ENCODE results near the gene LUZP2. TPM values are rescaled to one million over a fixed set of nuclear protein-coding genes. Genes with fewer than 3 reads are reported as not detected.
"Not testable (repeated sequence)": the region's sequence is repeated elsewhere in the genome, so short reads cannot be mapped to it uniquely, and the experiment has no call there.

LUZP2 gene
- polyA plus RNA-seq, 1 donor: 0.65 TPM

GRCh38 chr11:24900514-24900913, 403.7 kb downstream of the LUZP2 start:
- no peak for DNase-seq (ENCODE audit: low read depth)

GRCh38 chr11:24900960-24901549, 404.2 kb downstream of the LUZP2 start:
- no peak for DNase-seq (ENCODE audit: low read depth)

DNA sequence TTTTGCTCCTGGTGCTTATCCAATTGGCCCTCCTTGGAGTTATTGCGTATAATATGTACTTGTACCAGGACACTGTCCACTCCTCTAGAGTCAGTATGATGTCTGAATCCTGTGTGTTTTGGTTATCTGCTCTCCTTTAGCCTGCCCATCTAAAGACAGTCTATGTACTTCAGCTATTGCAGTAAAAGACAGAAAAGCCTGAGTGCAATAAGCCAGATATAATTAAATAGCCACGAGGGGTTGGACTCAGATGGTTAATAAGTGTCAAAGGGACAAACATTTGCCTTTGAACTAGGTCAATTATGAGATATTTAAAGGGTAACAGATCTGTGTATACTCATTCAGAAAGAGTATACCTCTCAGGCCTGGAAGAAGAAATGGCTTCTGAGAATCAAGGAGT, 406.7 kb downstream of the LUZP2 start:
- no peak for DNase-seq (ENCODE audit: low read depth)

GRCh38 chr11:24925091-24925490, 428.2 kb downstream of the LUZP2 start:
- DNase-seq (ENCODE audit: low read depth): no peak

- no peak for DNase-seq (ENCODE audit: low read depth)
These were observed 435.5 kb downstream of the LUZP2 start for GRCh38 chr11:24932110-24933000.

GRCh38 chr11:24934733-24935439, 438.0 kb downstream of the LUZP2 start:
- DNase-seq (ENCODE audit: low read depth): no peak

DNA sequence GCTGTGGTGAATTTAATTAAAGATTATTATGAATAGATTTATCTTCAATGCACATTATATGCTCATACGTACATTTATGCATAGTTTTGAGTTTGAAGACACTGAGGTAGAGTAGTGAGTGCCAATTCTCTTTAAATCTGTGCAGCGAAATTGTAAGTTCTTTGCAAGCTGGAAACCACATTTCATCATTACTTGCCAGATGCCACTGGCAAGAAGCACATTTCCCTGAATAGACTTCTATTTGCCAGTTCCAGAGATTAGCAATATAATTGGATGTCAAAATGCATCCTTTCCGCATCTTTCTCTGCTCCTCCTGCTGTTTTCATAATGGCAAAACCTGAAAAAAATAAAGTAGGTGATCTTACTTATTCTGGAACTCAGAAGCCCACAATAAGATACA, 448.0 kb downstream of the LUZP2 start:
- DNase-seq (ENCODE audit: low read depth): no peak

DNA sequence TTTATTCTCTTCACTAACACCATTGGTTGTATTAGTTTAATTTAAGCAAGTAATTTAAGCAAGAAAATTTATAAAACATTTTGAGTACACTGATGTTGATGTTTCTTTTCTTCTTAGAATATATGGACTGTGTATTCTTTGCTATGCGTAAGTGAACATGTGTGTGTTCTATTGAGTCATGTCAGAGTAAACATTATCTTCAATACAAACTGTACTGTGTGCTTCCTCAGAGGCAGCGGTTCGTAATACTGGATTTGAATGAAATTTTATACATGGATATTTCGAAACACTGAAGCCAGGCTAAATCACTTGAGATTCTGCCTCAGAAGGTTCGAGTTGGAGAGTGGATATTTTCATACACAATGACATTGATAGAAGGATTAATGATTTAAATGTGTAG, 452.6 kb downstream of the LUZP2 start:
- DNase-seq (ENCODE audit: low read depth): no peak

- DNase-seq (ENCODE audit: low read depth): no peak
These were observed 467.0 kb downstream of the LUZP2 start for GRCh38 chr11:24963852-24964251.

DNA sequence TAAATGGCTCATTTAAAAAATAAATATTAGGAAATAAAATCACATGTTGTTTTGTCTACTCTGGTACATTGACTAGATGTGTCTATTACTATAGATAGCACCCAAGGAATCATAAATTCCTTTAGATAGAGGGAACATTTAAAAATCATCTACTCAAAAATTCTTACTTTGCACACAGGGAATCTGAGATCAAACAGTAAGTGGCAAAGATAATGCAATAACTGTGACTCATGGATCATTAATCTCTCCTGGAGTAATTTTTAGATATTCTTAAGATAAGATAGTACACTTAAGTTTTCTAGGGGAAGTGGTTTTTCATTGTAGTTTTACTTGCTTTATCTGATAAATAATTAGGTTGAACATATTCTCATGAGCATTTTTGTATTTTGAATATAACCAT, 468.9 kb downstream of the LUZP2 start:
- DNase-seq (ENCODE audit: low read depth): no peak

- DNase-seq (ENCODE audit: low read depth): not testable (repeated sequence)
These were observed 497.1 kb downstream of the LUZP2 start for GRCh38 chr11:24993903-24994302.

GRCh38 chr11:24999929-25000328, 503.1 kb downstream of the LUZP2 start:
- DNase-seq (ENCODE audit: low read depth): not testable (repeated sequence)

- no peak for DNase-seq (ENCODE audit: low read depth)
These were observed 540.6 kb downstream of the LUZP2 start for GRCh38 chr11:25037431-25037830.

GRCh38 chr11:25038131-25038530, 541.3 kb downstream of the LUZP2 start:
- no peak for DNase-seq (ENCODE audit: low read depth)

- DNase-seq (ENCODE audit: low read depth): no peak
These were observed 542.3 kb downstream of the LUZP2 start for GRCh38 chr11:25039165-25039564.

DNA sequence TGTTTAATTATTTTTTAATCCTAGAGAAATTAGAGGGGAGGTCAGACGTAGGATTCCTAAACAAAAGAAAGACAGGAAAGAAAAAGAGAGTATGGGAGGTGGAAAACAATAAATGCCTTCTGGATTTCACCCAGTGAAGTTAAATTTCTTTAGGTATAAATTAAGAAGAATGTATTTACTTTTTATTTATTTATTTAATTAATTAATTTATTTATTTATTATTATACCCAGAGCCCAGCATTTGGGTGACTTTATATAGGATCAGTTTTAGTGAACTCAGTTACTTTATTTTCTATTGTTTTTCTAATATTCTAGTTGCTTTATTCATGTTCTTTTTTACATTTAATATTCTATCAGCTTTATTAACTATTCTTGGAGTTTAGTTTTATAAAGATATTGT, 551.8 kb downstream of the LUZP2 start:
- no peak for DNase-seq (ENCODE audit: low read depth)

- DNase-seq (ENCODE audit: low read depth): no peak
These were observed 556.0 kb downstream of the LUZP2 start for GRCh38 chr11:25052844-25053243.

- no peak for DNase-seq (ENCODE audit: low read depth)
These were observed 561.0 kb downstream of the LUZP2 start for GRCh38 chr11:25057861-25058260.

DNA sequence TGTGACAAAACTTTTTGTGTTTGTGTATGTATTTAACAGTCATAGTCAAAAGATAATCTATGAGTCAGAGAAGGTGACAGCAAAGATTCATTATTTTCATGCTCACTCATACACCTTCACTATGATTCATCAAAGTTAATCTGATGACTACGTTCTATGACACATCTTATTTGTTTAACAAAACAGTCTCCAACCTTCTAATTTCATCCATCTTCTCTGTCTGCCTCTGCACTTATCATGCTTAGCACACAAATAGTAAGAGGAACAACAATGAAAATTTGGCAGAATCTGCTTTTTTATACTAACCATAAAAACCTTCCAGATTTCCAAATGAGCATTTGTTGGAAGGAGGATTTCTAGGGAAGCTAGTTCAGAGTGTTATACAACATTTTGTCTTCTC, 568.9 kb downstream of the LUZP2 start:
- no peak for DNase-seq (ENCODE audit: low read depth)

DNA sequence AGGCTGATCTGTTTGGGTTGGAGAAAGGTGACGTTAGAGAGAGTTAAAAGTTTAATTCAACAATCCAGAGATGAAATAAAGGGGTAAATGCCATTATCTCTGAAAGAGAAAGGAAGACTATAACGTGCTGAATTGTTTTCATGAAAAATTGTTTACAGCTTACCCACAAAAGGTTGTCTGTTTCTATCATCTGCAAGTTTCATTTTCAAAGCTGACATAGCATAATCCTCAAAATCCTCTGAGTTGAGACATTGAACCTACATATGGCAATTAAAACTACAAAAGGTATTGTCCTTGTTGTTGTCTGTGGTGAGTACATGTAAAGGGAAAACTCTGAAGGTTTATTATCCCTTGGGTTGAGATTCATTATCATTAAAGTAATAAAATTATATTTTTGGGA, 569.9 kb downstream of the LUZP2 start:
- no peak for DNase-seq (ENCODE audit: low read depth)

DNA sequence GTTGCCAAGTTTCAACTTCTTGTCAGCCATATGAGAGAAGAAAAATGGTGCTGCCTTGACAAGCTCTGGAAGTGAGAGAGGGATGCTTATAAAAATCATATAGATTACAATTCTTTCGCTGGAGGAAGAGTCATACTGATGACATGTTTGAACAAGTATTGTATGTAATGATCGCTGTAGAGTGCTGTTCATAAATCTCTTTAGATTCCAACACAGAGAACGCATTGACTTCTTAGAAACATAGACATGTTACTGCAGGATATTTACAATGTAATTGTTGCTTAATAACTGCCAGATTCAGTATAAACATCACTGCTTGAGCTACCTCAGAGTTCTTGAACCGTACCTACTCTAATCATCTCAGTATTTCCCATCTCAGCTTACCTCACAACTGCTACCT, 571.6 kb downstream of the LUZP2 start:
- DNase-seq (ENCODE audit: low read depth): no peak

DNA sequence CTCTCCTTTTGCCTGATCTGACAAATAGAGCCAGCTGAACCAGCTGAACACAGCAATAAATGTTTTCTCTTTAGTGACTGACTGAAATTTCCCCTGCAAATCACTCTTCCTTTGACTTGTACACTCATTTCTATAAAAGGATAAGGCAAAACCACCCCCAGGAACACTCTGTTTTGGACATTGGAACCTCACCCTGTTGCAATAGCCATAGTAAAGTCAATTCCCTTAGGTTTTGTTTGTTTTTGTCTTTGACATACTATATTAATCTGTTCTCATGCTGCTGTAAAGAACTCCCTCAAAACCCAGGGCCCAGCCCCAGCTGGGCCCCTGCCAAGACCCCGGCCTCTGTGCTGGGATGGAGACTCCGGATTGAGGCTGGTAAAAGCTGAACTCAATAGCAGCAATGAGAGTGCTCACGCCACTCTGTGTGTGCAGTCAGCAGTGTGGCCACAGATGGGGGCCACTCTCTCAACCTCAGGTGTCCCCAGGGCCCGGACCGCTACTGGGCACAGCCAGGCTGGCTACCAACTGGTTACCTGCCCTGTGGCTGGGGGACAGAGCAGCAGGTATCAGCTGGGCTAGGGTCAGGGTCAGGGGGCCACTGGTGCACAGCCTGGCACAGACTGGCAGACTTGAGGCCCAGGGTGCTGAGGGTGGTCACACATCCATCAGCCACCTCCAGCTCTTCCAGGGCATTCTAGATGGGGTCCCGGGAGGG, 597.4 kb downstream of the LUZP2 start:
- no peak for DNase-seq (ENCODE audit: low read depth)
